DOHH2 (cell line): ENCODE measurements around the gene TMEM53.

ENCODE experiments used
- CTCF ChIP-seq: fragments of 200-600 bp; sonication (generic); IDR thresholded peaks from one replicate; pipeline ENCODE4 v1.5.1; 2014; ENCODE audit warnings: antibody characterized with exemption, mild to moderate bottlenecking, low read depth, low read length; ENCODE audit not compliant: poor library complexity, severe bottlenecking
- EZH2phosphoT487 ChIP-seq: fragments of 200-600 bp; sonication (generic); IDR thresholded peaks from 2 replicates; pipeline ENCODE4 v1.6.1; 2017; ENCODE audit warnings: borderline replicate concordance, mild to moderate bottlenecking, antibody characterized with exemption, low read length, moderate library complexity, mixed read lengths

DNA sequence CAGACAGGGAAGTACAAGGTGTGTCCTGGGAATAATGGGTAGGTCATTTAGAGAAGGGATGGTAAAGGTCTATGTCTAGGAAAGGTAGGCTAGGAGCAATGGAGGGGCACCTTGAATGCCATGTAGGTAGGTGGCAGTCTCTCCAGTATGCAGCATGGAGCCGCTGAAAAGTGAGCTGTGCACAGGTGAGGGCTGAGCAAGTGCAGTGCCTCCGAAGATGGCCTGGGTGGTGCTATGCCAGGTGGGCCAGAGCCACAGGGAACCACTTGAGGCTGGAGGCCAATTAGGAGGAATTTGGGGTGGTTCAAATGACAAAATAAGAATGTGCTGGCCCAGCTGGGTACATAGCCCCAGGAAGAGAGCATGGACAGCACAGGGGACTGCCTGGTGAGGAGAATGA, 31.7 kb upstream of the TMEM53 start:
- TF ChIP-seq CTCF (no peak), EZH2phosphoT487 (no peak)
